GM08714 (cell line): ENCODE measurements around the gene NAGA.
"Not testable (repeated sequence)": the region's sequence is repeated elsewhere in the genome, so short reads cannot be mapped to it uniquely, and the experiment has no call there.

ENCODE experiments used
- H3K4me3 ChIP-seq: fragments of 200-500 bp; sonication (Bioruptor generic); 2 replicates; pipeline ENCODE4 v1.5.1; 2014; ENCODE audit warnings: mild to moderate bottlenecking, low read length, inconsistent platforms
- ZNF274 ChIP-seq: IDR thresholded peaks from 2 replicates; pipeline ENCODE4 v1.6.1; 2012; ENCODE audit warnings: mild to moderate bottlenecking, low read depth, low read length

The NAGA gene

DNA sequence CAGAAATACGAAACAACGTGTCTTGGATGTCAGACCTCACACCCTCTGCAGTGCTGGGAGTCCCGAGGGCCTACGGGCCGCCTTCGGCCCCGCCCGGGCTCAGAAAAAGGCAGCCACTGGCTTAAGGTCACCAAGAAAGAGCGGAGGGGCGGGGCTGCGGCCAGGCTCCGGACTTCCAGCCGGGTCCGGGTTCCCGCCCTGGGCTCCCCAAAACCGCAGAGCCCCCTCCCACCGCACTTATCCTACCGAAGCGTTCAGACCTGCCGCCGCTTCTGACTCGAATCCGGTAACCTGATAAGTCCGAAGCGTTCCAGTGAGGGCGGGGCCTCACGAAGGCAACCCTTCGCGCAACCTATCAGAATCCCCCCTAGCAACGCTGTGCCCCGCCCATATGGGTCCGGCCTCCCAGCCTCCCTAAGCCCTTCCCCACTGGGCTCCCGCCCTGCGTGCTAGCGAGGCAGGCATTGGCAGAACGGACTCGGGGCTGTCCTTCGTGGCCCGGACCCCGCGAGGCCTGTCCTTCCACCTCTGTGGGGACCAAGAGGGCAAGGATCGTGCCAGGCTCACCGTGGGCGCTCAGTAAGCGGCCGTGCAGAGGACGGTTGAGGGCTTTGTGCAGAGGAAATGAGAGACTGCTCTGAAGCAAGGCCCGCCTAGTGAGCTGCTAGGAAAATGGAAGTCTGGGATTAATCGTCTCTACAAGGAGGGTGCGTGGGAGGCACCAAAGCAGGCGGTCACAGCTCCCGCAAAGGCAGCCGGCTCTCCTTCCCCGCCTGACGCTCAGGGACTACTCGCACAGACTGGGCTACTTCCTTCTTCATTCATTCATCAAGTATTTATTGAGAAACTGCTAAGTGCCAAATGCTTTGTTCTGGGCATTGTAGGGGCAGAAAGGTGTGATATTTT is at the start of gene NAGA:
Gene NAGA (minus strand): TSS at position 296 of the 906 bp plus-strand sequence. CDS start 515 bp downstream, outside the sequence.
- H3K4me3 ChIP-seq, result peak within 1 kb of the TSS; percentile 58; the same call in 1 of the 2 replicates
- no peak for TF ChIP-seq ZNF274

DNA sequence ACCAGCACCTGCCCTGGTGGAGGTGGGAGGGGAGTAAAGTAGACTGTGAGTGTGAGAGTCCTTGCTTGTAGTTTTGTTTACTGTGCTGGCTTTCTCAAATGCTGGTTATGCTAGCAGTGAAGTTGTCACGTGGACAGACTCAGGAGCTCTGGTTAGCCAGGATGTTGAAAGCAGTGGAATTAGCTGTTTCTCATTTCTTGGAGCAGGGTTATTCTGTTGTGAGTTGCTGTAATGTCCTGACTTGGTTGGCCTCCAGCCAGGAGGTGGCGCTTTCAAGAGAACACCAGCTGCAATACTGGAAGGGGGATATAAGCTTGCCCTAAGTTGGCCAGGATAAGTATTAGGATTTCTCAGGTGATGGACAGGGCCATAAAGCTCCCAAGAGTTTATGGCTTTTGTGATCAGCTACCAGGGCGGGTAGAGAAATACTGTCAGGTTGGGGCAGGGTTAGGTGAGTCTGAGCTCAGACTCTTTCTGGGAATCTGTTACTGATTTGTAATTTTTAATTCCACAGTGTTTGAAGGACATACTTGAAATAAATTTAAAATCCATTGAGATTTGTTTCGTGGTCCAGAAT is 46.3 kb upstream of the NAGA start:
- TF ChIP-seq ZNF274, result no peak
- H3K4me3 ChIP-seq, result no peak overlapping the region

DNA sequence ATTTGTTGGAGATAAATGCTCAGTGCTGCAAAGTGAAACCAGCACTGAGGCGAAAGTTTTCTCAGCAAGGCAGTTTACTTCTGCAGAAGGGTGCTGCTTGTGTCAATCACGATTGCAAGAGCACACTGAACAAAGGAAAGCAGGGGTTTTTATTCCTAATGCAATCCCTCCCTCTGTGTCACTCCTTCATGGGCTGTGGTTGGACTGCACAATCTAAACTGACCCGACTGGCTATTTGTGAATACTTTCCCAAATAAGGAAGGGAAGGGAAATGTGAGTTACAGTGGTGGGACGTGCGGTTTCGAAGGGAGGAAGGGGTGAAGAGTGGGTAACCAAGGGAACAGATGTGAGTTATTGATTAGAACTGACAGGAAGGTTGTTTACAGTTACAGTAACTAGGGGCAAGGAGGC is 44.8 kb upstream of the NAGA start:
- H3K4me3 ChIP-seq, result not testable (repeated sequence)

DNA sequence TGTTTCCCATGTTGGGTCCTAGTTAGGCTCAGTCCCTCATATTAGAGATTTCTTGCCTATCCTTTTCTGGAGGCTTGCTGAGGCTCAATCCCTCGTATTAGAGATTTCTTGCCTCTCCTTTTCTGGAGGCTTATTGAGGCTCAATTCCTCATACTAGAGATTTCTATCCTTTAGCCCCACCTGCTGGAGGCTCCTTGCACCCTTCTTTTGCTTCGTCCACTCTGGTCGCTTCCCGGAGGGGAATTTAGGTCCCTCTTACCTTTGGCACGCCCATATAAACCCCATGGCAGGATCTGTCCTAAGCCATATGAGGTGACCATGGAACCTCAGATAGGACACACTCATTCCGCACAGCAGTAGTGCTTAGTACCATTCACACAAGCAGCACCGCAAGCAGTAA is 44.1 kb upstream of the NAGA start:
- no peak overlapping the region for H3K4me3 ChIP-seq
- TF ChIP-seq ZNF274, result no peak

DNA sequence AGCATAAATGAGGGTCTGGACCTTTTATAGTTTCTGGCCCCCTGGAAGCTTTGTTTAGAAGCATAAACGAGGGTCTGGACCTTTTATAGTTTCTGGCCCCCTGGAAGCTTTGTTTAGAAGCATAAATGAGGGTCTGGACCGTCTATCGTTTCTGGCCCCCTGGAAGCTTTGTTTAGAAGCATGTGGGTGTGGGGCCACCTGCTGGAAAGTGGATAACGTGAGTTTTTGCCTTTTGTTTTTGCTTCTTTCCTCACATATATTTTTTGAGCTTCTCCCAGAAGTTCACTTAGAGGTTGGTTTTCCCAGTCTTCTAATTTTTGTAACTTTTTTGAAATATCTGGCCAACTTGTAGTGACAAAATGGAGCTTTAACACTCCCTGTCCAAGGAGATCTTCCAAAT is 42.2 kb upstream of the NAGA start:
- not testable (repeated sequence) for H3K4me3 ChIP-seq

GRCh38 chr22:42111798-42112197 is 41.2 kb upstream of the NAGA start:
- no peak overlapping the region for H3K4me3 ChIP-seq

DNA sequence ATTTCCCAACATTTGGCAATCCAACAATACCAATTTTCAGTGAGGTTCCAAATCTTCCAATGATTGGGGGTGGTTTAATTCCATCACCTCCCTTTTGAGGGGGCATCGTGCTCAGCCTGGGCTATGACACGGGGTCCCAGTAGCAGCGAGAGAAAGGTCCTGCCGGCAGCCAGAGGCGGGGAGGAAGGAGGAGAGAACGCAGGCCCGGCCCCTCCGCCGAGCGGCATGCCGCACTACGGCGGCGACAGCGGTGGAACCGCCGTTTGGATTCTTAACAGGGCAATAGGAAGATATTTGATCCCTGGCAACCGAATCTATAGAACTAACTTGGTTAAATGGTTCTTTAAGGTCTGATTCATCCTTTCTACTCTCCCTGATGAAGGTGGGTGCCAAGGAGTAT is 38.2 kb upstream of the NAGA start:
- no peak for TF ChIP-seq ZNF274

More at GRCh38 chr22:42111798-42112197, 41.2 kb upstream of the NAGA start:
- TF ChIP-seq ZNF274, result no peak

GRCh38 chr22:42104332-42104860 is 33.8 kb upstream of the NAGA start:
- not testable (repeated sequence) for H3K4me3 ChIP-seq

More for the DNA sequence above, 38.2 kb upstream of the NAGA start:
- no peak overlapping the region for H3K4me3 ChIP-seq

- TF ChIP-seq ZNF274, result no peak
- H3K4me3 ChIP-seq, result no peak overlapping the region
These were observed 30.6 kb upstream of the NAGA start for GRCh38 chr22:42101199-42101598.

DNA sequence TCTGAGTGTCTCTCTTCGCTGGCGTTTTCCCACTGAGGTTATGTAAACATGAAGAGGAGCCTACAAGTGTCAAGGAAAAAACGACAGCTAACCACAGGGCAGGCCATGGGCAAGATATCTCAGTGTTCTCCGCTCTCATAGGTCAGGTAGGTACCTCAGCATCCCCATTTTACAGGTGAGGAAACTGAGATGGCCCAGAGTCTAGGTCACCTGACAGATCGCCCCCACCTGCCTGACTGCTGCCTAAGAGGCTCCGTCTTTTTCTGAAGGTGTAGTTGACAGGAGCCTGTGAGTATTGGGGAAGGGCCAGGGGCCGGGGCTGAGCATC is 20.8 kb upstream of the NAGA start:
- TF ChIP-seq ZNF274, result no peak

DNA sequence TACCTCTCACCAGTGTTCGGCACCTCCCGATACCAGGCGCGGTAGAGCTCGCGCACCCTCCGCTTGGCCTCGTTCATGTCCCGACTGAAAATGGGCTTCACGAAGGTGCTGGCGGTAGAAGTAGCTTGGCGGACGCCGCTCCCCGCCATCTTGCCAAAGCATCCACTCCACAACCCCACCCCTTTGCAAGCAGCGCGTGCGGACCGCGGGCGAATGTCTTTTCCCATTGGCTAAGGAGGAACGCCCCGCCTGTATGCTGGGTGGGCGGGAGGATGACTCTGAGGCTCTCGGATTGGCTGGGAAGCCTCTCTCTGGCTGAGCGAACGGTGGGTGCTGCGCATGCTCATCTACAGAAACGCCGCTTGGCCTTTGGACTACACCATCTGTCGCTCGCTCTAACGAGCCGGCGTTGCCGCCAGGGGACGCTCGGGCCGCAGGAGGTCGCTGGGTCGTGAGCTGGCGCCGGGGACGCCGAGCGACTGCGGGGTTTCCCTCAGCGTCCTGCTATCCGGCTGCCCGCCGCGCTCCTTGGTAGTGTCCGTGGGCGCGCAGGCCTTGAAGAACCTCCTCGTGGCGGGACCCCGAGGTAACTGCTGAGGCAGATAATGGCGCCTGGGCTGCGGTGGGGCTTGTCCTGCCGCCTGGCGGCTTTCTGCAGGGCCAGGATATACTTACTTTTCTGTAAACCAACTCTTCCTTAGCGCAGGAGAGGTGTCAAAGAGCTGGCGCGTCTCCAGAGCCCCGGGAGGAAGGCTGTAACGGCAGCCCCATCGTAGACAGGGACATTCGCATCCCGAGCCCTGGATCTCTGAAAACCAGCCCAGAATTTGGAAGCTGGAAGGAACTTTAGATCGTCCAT is 20.2 kb upstream of the NAGA start, which contains the start of gene NDUFA6:
Gene NDUFA6 (minus strand): TSS at position 177 of the 859 bp plus-strand sequence. CDS start 28 bp downstream, at position 149.
- peak within 1 kb of the TSS; percentile 85 for H3K4me3 ChIP-seq
- no peak for TF ChIP-seq ZNF274

More for the DNA sequence above, 20.8 kb upstream of the NAGA start:
- peak overlapping the region; percentile 69 for H3K4me3 ChIP-seq

DNA sequence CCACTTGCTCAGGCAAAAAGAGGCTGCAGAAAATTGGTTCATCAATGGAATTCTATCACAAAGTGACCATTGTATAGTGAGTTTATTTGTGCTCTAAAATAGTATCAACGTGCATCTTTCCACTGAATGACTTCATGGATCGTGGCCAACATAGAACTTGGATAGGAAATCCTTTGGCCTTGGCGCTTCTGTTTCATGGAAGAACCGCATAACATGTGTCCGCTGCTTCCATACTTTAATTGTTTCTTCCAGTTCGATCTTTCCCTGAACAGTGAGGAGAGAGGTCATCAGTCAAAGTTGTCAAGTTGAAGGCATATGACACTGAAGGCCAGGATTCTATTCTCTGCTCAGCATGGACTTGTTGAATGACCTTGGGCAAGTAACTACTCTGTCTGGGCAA is 15.4 kb upstream of the NAGA start:
- H3K4me3 ChIP-seq, result no peak overlapping the region
- no peak for TF ChIP-seq ZNF274

- no peak for TF ChIP-seq ZNF274
- no peak overlapping the region for H3K4me3 ChIP-seq
These were observed 14.3 kb upstream of the NAGA start for GRCh38 chr22:42084874-42085273.

GRCh38 chr22:42083119-42083518 is 12.5 kb upstream of the NAGA start:
- H3K4me3 ChIP-seq, result no peak overlapping the region
- no peak for TF ChIP-seq ZNF274
